Lower leg skin (tissue), 3 donors: ENCODE data around the gene PSENEN.

Experiments
- POLR2A ChIP-seq, 2 donors: fragments of 450-650 bp; IDR thresholded peaks; one replicate each; pipeline ENCODE4 v1.6.1; 2016 to 2017; ENCODE audit warnings: antibody characterized with exemption in 2 of 2, mild to moderate bottlenecking in 1 of 2, moderate library complexity in 1 of 2
- TF ChIP-seq, protein P1 (sequence below), 3 donors: fragments of 450-650 bp; IDR thresholded peaks; one replicate each; pipeline ENCODE4 v1.5.1; 2016; ENCODE audit warnings: antibody characterized with exemption in 3 of 3, mild to moderate bottlenecking in 3 of 3, moderate library complexity in 2 of 3

DNA sequence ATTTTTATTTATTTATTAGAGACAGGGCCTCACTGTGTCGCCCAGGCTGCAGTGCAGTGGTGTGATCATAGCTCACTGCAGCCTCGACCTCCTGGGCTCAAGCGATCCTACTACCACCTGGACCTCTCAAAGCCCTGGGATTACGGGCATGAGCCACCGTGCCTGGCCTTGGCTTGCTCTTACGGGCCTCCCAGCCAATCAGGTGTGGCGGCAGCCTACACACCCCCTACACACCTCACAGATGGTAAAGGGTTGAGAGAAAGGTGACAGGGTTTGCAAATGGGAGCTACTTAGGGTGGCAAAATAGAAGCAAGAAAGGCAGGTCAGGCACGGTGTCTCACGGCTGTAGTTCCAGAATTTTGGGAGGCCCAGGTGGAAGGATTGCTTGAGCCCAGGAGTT is 42.1 kb upstream of the PSENEN start:
- TF ChIP-seq, protein P1, sequence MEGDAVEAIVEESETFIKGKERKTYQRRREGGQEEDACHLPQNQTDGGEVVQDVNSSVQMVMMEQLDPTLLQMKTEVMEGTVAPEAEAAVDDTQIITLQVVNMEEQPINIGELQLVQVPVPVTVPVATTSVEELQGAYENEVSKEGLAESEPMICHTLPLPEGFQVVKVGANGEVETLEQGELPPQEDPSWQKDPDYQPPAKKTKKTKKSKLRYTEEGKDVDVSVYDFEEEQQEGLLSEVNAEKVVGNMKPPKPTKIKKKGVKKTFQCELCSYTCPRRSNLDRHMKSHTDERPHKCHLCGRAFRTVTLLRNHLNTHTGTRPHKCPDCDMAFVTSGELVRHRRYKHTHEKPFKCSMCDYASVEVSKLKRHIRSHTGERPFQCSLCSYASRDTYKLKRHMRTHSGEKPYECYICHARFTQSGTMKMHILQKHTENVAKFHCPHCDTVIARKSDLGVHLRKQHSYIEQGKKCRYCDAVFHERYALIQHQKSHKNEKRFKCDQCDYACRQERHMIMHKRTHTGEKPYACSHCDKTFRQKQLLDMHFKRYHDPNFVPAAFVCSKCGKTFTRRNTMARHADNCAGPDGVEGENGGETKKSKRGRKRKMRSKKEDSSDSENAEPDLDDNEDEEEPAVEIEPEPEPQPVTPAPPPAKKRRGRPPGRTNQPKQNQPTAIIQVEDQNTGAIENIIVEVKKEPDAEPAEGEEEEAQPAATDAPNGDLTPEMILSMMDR (IDR thresholded peaks at IDR 0.05), result no peak
- TF ChIP-seq POLR2A (IDR thresholded peaks at IDR 0.05), result no peak
